GM10248 (cell line): ENCODE measurements around the gene ZNF525.
"Not testable (repeated sequence)": the region's sequence is repeated elsewhere in the genome, so short reads cannot be mapped to it uniquely, and the experiment has no call there.

Experiments used
- CTCF ChIA-PET: fragments of 300-600 bp; sonication (Branson Sonifier 250); formaldehyde crosslinking; extraction: SDS; loops from one replicate; lab custom pipeline; 2021; ENCODE audit warnings: antibody characterized with exemption; lab: Yijun Ruan, JAX
- POLR2A ChIA-PET: fragments of 350-650 bp; sonication (Branson Sonifier 250); formaldehyde crosslinking; extraction: SDS; loops from one replicate; lab custom pipeline; 2020; ENCODE audit warnings: antibody characterized with exemption; lab: Yijun Ruan, JAX
- DNase-seq: peaks from one replicate; pipeline ENCODE4 v3.0.0; 2012; ENCODE audit errors: extremely low spot score
- TF ChIP-seq, protein P1 (sequence below): IDR thresholded peaks from 2 replicates; pipeline ENCODE4 v1.5.1; 2012; ENCODE audit warnings: mild to moderate bottlenecking, low read depth; ENCODE audit errors: extremely low read depth, missing control alignments, control extremely low read depth

ZNF525 gene

DNA sequence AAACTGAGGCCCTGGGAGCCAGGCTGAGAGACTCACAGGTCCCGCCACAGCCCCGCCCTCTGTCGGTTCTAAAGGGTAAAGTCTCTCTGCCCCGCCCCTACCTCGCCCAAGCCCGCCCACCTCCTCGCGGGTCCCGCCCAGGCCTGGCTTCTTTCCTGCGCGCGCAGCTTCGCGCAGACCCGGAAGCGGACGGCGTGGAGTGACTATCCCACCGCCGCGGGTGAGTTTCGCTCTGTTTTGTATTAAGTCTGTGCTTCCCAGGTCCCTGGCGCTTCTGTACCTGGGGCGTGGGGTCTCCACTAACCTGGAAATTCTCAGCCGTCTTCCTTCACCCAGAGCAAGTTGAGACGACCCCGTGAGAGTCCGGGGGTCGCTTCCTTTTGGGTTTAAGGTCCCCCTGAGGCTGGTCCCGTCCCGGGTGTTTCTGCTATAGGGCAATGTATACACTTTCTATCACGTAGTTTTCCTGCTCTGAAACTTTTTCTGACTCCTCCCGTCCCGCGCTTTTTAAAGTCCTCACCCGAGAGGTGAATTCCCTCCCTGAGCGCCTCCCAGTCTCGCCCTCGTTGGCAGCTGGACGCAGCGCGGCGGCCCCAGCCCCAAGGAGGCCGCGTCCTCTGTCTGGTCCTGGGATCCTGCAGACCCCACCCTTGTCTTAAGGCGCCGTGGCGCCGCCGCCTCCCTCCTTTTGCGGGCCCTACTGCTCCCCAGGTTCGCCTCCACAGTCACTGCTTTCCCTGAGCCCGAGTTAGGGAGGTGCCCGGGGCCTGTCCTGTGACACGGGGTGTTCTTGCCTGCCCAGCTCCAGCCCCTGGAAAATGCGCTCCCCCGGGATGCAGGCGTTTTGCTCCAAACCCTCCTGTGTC lies 29.7 kb downstream of the ZNF525 start, which contains the start of gene ZNF765:
TSS of gene ZNF765 (plus strand) at position 176 of the 866 bp plus-strand sequence. CDS start 2,867 bp downstream, outside the sequence.
- POLR2A ChIA-PET: no interaction called here
- TF ChIP-seq, protein P1, sequence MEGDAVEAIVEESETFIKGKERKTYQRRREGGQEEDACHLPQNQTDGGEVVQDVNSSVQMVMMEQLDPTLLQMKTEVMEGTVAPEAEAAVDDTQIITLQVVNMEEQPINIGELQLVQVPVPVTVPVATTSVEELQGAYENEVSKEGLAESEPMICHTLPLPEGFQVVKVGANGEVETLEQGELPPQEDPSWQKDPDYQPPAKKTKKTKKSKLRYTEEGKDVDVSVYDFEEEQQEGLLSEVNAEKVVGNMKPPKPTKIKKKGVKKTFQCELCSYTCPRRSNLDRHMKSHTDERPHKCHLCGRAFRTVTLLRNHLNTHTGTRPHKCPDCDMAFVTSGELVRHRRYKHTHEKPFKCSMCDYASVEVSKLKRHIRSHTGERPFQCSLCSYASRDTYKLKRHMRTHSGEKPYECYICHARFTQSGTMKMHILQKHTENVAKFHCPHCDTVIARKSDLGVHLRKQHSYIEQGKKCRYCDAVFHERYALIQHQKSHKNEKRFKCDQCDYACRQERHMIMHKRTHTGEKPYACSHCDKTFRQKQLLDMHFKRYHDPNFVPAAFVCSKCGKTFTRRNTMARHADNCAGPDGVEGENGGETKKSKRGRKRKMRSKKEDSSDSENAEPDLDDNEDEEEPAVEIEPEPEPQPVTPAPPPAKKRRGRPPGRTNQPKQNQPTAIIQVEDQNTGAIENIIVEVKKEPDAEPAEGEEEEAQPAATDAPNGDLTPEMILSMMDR: peak; percentile 35
- CTCF ChIA-PET: no interaction called here

DNA sequence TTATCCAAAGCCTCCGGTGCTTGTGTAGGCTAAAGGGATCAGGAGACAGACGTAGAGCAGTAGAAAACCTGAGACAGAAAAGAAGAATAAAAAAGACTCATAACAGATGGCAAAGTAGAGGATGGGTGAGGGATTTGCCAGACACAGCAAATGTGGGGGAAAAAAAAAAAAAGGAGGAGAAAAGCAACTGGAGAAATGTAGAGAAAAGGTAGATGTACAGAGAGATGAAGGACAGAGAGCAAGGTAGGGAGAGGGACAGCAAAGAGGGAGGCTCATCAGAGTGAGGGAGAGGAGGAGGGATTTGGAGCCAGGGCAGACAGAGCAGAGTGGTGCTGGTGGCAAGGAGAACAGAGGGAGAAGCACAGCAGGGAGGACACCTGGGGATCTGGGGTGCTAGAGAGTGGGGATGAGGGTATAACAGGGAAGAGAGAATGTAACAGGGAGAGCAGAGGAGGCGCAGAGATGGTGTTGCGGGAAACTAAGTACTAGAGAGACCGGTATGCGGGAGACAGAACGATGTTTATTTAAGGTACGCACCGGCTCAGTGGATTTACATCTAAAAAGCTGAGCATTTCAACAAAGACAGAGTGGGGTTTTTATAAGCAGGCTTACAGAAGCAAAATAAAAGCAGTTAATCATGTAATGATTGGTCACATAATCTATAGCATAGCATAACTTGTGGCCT lies 30.5 kb downstream of the ZNF525 start:
- CTCF ChIA-PET, POLR2A ChIA-PET, DNase-seq: not testable (repeated sequence)

More for the DNA sequence above, 29.7 kb downstream of the ZNF525 start, which contains the start of gene ZNF765:
- DNase-seq: peak; percentile 93

DNA sequence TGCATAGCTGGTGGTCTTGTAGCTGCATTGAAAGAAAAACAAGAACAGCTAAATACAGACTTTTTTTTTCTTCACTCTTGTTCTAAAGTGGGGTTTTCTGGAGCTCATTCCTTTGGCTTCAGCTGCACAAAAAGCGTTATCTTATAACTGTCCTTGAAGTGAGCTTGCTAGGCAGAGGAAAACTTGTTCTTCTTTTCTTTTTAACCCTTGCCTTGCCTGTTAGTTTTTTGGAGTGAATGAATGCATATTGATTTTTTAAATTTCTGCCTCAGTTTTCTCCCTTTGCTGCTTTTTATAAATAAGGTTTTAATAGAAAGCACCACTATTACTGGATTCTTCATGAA lies 31.0 kb downstream of the ZNF525 start:
- ChIA-PET POLR2A (no interaction called here), CTCF (no interaction called here)
- no peak for DNase-seq
- TF ChIP-seq, protein P1: no peak

DNA sequence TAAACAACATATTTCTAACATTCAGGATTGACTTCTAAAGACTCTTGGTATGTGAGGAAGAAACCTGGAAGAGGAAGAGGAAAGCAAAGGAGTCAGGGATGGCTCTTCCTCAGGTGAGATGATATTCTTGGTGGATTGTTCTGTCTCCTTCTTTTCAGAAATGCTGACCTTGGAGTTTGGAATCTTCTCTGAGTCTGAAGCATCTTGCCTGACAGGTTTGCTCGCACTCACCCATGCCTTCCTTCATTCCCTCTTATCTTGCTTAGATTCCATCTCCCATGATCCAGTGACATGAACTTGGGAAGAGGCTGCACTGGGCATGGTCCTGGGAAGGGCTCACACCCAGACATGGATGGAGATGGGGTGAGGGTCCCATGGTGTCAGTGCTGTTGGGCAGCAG lies 32.4 kb downstream of the ZNF525 start:
- CTCF ChIA-PET, DNase-seq, POLR2A ChIA-PET: not testable (repeated sequence)

DNA sequence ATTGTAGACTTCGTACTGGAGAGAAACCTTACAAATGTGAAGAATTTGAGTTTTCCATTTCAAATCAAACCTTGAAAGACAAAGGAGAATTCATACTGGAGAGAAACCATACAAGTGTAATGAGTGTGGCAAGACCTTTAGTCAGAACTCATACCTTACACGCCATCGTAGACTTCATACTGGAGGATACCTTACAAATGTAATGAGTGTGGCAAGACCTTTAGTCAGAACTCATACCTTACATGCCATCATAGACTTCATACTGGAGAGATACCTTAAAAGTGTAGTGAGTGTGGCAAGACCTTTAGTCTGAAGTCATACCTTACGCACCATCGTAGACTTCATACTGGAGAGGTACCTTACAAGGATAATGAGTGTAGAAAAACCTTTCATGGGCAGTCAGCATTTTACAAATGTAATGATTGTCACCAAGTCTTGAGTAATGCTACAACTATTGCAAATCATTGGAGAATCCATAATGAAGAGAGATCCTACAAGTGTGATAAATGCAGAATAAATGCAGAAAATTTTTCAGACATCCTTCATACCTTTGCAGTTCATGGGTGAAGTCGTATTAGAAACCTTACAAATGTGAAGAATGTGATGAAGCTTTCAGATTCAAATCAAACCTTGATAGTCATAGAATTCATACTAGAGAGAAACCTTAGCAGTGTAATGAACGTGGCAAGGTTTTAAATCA lies 44.1 kb downstream of the ZNF525 start:
- ChIA-PET CTCF (interaction anchor here (1.4 kb wide), 1 partner anchor 22 kb away, joined by 3 read pairs; no protein-coding TSS in a partner anchor), POLR2A (no interaction called here)
- TF ChIP-seq, protein P1: no peak
- no peak for DNase-seq

DNA sequence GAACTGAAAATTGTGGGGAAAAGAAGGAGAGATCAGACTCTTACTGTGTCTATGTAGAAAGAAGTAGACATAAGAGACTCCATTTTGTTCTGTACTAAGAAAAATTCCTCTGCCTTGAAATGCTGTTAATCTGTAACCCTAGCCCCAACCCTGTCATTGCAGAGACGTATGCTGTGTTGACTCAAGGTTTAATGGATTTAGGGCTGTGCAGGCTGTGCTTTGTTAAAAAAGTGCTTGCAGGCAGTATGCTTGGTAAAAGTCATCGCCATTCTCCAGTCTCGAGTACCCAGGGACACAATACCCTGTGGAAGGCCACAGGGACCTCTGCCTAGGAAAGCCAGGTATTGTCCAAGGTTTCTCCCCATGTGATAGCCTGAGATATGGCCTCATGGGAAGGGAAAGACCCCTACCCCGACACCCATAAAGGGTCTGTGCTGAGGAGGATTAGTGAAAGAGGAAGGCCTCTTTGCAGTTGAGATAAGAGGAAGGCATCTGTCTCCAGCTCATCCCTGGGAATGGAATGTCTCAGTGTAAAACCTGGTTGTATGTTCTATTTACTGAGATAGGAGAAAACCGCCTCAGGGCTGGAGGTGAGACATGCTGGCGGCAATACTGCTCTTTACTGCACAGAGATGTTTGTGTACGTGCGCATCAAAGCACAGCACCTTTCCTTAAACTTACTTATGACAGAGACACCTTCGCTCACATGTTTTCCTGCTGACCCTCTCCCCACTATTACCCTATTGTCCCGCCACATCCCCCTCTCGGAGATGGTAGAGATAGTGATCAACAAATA lies 55.2 kb downstream of the ZNF525 start:
- CTCF ChIA-PET, POLR2A ChIA-PET, DNase-seq: not testable (repeated sequence)

DNA sequence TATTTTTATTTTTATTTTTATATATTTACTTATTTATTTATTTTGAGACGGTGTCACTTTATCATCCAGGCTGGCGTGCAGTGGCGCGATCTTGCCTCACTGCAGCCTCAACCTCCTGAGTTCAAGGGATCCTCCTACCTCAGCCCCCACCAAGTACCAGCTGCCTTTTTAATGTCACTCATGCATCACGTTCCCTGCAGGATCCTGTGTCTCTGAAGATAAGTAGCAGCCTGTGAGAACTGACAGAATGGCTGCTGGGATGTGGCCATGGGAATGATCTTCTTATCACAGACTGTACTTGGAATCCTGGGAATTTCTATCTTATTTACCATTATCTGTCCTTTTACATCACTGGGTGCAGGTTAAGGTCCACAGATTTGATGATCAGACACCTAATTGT lies 57.0 kb downstream of the ZNF525 start:
- ChIA-PET POLR2A (no interaction called here), CTCF (no interaction called here)
- DNase-seq: no peak
- TF ChIP-seq, protein P1: no peak

DNA sequence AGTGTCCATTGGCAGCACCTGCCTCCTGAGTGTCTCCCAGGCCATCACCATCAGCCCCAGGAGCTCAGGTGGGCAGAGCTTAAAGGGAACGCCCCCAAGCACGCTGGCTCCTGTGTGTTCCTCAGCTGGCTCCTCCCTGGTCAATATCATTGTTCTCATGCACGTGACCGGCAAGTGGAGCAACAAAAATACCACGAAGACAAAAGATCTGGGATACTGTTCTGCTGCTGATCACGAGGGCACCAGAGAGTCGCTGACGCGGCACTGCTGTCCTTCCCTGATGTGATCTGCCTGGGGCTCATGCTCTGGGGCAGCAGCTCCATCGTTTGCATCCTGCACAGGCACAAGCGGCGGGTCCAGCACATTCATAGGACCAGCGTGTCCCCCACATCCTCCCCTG lies 57.6 kb downstream of the ZNF525 start:
- CTCF ChIA-PET, DNase-seq, POLR2A ChIA-PET: not testable (repeated sequence)

DNA sequence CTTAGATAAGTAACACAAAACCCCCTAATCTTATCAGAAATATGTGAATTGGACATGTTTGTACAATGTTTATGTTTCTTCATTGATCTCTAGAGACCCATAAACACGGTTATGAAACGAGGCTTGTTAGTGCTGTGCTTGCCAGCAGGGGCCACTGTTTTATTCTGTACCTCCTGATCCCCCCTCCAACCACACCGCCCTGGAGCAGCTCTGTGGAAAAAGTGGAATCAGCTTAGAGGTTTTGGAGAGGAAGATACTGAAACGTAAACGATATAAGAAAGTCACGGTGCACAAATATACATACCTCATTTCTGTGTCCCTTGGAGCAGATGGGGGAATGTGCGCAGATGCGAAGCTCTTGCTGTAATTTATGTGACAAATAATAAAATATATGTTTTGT lies 58.2 kb downstream of the ZNF525 start:
- POLR2A ChIA-PET, CTCF ChIA-PET, DNase-seq: not testable (repeated sequence)
